ENCODE results near the gene RASL10A.

RASL10A gene

DNA sequence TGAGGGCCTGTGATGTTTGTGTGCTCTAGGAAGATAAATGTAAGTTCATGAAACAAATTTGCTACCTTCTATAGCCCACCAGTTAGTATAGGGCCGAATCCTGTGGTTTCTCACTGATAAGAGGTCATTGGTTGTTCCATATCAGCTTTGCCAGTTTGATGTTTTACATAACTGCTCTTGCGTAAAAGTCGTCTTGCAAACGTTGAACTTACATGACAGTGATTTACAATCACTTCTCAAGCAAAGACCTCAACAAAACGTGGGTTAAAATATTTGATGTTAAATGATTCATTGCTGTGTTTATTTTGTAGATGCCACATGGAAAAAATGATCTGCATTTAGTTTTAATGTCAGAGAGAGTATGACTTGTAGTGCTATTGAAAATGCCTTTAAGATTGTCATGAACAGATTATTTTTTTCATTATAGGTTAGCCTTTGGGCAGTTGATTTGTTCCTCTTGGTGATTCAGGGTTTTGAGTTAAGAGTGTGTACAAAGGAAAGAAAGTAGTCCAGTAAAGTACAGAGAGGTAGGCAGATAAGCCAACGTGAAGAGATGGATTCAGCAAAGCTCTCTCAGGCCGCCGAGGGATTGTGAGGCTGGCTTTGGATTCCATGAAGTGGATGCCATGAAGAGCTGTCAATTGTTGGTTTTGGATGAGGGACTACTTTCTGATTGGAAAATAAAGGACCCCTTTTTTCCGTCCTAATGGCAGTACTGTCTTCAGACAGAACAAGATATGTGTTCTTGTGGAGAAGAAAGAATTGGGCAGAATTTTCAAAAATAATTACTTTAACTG is 44.8 kb downstream of the RASL10A start:
- no peak for DNase-seq (ENCODE audit: low read depth in 3 of 3, low spot score in 1 of 3)

- DNase-seq (ENCODE audit: low read depth in 3 of 3, low spot score in 1 of 3): no peak
These were observed 45.6 kb downstream of the RASL10A start for GRCh38 chr22:29269731-29270474.

- no peak for DNase-seq (ENCODE audit: low read depth in 3 of 3, low spot score in 1 of 3)
These were observed 46.3 kb downstream of the RASL10A start for GRCh38 chr22:29269230-29269604.

GRCh38 chr22:29268511-29269229 is 46.8 kb downstream of the RASL10A start:
- peak in 1 of 3 donors; percentile 30 for DNase-seq (ENCODE audit: low read depth in 3 of 3, low spot score in 1 of 3)

DNA sequence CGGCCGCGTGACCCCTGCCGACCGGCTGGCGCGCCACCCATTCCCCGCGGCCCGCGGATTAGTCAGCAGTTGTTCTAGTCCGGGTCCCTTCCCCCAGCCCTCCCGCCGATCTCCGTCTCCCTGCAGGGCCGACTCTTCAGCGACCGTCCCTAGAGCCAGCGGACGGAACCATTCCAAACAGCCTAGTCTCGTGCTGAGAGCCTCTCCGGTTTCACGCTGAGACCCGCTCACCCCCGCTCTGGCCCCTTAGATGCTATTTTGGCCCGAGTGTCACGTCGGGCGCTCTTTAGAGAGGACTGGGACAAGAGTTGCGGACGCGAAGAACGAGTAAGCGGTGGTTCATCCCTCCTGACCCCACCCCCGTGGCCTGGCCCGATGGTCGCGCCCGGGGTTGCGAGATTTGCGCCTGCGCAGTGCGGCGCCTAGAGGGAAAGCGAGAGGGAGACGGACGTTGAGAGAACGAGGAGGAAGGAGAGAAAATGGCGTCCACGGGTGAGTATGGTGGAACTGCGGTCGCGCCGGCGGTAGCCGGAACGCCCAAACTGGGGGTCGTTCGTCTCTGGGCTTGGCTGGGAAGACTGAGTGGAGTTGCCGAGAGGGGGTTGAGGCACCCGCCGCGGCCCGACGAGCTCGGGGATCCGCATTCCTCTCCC is 47.5 kb downstream of the RASL10A start, which contains the start of the genes EWSR1 and RHBDD3:
EWSR1 (plus strand) TSS at position 411 of the 653 bp plus-strand sequence; CDS start at position 480, 69 bp downstream.
RHBDD3 (minus strand) TSS at position 124 of the 653 bp plus-strand sequence. CDS start 2,355 bp downstream, outside the sequence.
- DNase-seq (ENCODE audit: low read depth in 3 of 3, low spot score in 1 of 3): peak; percentile 86 to 97 (median 95)

- no peak for DNase-seq (ENCODE audit: low read depth in 3 of 3, low spot score in 1 of 3)
These were observed 48.0 kb downstream of the RASL10A start for GRCh38 chr22:29267462-29267857.

- DNase-seq (ENCODE audit: low read depth in 3 of 3, low spot score in 1 of 3): no peak
These were observed 48.7 kb downstream of the RASL10A start for GRCh38 chr22:29266564-29267461.

DNA sequence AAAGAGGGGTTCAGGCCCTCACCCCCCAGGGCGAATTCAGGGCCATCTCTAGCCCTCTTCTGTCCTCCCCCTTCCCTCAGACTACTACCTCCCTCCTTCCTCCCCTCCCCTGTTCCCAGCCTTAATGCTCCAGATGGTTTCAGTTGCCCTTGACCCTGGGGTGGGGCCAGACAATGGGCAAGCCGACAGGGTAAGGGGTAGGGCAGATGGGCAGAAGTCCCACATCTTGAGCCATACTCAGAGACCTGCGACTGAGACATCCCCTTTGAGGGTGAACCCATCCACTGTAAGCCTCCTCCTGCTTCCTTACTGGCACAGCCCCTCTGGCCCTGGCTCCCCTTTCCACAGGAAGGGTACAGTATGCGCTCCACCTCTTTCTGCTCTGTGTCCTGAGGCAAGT is 49.6 kb downstream of the RASL10A start:
- no peak for DNase-seq (ENCODE audit: low read depth in 3 of 3, low spot score in 1 of 3)

DNA sequence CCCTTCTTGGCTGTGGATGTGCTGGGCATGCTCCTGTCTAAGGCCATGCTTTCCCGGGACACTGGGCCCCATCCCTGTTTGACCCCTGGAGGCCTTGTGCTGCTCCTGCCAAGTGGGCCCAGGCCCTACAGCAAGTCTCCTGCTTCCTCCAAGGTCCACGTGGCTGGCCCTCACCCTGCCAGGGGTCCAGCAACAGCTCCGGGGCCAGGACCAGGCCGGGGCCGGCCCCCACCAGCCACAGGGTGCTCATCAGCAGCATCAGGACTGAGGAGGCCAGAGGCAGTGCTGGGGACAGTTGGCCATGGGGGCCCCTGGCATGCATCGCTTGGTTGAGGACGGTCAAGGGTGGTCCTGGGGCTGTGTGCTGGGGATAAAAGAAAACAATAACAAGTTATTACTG is 50.2 kb downstream of the RASL10A start:
- no peak for DNase-seq (ENCODE audit: low read depth in 3 of 3, low spot score in 1 of 3)

DNA sequence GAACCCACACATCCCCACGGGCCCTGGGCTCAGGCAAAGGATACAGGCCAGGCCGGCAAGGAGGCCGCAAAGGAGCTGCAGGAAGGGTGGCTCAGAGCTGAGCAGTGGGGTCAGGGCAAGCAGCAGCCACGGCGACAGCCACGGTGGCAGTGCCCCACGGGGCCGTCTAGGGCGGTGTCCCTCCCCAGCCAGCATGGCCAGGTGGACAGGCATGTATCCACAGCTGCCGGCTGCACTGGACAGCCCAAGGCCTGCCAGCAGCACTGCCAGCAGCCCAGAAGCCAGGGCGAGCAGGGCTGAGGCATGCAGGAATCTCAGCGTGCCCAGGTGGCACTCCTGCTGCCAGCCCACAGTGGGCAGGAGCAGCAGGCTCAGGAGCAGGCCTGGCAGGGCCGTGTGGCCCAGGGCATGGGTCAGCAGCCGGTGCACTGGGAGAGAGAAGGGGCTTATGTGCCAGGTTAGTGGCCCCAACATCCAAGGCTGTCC is 51.7 kb downstream of the RASL10A start:
- DNase-seq (ENCODE audit: low read depth in 3 of 3, low spot score in 1 of 3): no peak

Data from stimulated activated CD4-positive, alpha-beta T cell treated with anti-CD3 and anti-CD28 coated beads, TNF-alpha, amount 100 ng/mL, for 1 hour (primary cell).